GM11168 (cell line): ENCODE data around the gene SLC16A5.
"Not testable (repeated sequence)": the region's sequence is repeated elsewhere in the genome, so short reads cannot be mapped to it uniquely, and the experiment has no call there.

Experiments used
- in situ Hi-C: fragments of 300-500 bp; cut with MboI; formaldehyde crosslinking; loops from one replicate; pipeline ENCODE4 v1.12.0; 2022; ENCODE audit warnings: low sequenced_read_pairs; ENCODE audit not compliant: unreplicated experiment

Gene SLC16A5

DNA sequence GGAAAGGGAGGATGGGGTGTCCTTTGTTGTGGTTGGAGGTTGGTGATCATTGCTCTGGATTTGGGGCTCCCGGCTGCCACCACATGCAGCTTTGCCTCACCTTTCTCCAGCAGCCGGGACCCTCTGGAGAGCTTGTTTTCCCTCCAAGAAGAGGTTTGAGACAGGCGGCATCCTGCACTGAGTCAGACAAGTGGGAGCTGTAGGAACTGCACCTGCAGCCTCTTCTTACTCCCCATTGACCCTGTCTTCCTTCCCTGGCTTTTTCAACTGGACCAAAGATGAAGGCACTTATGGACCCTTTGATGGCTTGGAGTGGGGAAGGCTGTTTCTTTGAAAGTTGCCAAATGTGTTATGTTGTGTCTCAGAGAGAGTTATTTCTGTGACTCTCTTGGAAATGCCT, 24.1 kb upstream of the SLC16A5 start:
- in situ Hi-C loops = no loop called here

DNA sequence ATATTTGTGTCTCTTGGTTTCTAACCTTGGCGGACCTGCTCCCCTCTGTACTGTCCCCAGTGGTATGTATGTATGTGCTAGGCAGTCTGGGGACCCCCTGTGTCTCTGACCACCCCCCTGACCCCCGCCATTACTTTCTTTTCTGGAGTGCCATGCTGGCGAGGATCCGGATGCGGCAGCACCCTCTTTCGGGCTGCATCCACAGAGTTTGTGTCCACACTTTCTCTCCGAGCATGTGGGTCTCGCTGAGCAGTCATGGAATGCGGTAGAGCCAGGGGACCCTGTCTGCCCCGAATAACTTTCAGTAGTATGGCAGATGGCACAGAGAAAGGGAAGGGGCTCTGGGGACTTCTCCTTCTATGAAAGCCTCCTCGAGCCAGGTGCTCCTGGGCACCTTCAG, 23.7 kb upstream of the SLC16A5 start:
- in situ Hi-C loops = no loop called here

DNA sequence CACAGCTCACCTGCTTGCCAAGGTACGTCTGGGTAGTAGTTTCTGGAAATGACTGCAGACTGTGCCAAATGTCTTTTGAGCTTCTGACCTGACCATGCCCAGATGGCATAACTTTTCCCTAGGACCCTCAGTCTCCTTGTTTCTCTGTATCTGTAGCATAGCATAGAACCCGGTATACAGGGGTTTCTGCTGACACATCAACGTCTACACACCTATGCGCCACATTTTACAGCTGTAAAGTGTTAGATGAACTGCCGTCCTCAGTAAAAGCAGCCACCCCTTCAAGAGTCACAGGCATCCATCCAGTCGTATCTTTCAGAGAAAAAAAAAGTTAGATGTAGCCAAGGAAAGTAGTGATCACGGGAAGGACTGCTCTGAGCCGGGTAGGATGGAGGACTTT, 23.3 kb upstream of the SLC16A5 start:
- in situ Hi-C loops = no loop called here

DNA sequence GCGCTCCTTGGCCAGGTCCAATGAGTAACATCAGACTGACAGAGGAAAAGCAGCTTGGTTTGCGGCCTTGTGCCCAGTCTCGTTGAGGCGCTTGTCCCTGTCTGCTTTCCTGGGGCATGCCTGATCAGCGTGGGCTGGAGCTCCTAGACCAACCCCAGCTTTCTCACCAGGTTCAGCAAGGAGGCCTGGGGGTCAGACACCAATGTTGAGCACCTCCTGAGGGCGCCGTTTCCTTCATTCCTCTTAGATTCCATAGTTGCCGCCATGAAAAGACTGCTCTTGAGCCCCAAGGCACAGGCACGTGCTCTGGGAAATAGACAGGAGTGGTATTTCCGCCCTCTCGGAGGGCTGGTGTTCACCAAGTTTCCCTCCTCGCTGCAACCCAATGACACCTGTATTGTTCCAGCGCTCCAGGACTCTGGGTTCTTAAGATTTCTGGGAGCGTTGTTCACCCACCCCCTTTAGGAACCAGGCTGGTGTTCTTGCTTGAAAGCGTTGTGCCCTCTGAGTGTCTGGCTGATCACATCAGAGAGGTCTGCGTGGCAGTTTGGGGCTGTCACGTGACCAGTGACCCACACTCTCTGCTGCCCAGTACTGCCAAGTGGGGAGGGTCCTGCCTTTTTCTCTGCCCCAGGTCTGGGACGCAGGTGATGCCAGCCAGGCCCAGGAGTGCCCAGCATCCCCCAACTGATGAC, 22.7 kb upstream of the SLC16A5 start:
- in situ Hi-C loops = no loop called here

DNA sequence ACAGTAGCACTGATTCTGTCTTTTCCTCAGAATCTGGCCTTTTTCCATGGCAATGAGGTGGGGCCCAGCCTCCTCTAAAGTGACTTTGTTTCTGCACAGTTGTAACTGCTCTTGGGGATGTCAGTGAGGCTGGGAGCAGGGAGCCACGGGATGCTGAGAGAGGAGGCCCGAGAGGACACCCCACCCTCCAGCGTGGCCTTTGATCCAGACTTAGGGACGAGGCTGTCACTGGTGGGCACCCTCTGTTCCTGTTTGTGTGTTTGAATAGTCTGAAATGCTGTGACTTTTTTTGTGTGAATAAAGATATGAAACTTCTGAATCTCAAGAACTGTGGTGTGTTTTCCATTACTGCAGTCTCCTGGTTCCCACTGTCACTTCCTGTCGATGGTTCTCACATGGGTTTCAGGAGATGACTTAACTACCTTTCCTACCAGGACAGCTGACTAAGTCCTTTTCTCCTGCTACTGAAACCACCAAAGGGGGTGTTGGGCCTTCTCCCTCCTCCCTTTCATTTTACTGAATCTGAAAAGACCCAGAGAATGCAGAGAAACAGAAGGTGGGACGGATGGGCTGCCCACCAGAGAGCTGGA, 22.1 kb upstream of the SLC16A5 start:
- in situ Hi-C loops = no loop called here

DNA sequence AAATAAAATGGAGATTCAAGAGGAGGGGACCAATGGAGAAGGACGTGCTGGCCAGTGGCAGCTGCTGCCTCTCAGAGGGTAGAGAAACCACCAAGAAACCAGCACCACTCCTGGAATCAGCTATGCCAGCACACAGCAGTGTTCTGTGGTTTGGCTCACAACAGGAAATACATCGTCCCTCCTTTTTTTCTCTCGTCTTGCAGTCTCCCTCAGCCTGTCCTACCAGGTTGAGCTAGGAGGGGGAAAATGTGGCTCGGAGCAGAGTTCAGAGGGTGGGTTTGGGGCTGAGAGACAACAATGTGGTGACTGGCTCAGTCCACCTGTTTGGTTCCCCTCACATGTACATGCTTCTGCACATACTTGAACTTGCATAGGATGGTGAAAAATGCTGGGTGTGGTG, 19.9 kb upstream of the SLC16A5 start:
- in situ Hi-C loops = no loop called here

DNA sequence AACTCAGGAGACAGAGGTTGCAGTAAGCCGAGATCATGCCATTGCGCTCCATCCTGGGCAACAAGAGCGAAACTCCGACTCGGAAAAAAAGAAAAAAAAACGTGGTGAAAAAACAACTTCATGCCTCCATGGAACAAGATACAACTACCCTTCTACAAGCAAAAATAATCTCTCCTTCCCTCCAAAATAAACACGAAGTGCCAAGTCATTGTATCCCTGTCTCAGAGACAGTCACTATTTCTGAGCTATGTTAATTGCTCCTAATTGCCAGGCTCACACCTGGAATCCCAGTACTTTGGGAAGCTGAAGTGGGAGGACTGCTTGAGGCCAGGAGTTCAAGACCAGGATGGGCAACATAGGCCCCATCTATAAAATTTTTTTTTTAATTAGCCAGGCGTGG, 19.0 kb upstream of the SLC16A5 start:
- in situ Hi-C loops = no loop called here

DNA sequence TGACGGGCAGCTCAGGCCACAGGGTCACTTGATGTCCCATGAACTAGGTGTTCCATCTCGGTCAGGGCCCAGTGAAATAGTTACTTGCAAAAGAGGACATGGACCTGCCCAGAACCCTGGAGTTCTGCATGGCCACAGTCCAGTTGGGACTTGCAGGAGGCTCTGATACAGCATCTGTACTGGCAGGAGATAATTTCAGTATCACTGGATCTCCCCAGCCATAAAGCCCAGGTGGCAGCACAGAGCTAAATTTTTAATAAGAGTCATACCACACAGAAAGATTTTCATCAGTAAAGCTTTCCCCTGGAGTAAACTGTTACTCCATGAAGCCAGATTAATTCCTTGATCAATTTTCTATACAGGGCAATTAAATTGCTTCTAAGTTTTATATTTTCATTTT, 18.0 kb upstream of the SLC16A5 start:
- in situ Hi-C loops = no loop called here

DNA sequence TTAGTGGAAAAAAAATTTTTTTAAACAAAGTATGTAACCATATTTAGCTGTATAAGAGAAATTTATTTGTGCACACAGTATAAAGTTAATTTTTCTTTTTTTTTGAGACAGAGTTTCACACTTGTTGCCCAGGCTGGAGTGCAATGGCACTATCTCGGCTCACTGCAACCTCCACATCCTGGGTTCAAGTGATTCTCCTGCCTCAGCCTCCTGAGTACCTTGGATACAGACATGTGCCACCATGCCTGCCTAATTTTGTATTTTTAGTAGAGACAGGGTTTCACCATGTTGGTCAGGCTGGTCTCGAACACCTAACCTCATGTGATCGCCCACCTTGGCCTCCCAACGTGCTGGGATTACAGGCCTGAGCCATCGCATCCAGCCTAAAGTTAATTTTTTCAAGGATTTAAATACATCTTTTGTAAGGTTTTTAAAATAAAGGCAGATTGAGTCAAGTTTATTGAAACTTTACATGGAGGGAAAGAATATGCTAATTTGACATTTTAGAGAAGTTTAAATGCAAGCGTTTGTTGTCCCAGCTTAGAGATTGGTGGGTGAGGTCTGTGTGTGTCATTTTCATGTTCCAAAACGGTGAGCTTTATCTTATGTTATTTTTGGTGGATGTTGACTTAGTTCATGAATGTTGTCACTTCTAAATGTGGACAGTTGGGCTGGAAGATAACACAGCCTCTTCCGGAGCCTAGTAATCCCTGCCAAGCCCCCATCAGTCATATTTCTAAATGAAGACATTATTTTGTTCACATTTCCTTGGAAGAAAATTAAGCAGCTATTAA, 16.1 kb upstream of the SLC16A5 start:
- in situ Hi-C loops = not testable (repeated sequence)

DNA sequence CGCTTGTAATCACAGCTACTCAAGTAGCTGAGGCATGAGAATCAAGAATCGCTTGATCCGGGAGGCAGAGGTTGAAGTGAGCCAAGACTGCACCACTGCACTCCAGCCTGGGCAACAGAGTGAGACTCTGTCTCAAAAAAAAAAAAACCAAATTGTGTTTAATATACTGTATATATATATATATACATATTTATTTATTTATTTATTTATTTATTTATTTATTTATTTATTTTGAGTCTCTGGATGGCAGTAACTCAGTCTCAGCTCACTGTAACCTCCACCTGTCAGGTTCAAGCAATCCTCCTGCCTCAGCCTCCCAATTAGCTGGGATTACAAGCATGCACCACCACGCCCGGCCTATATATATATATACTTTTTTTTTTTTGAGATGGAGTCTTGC, 14.8 kb upstream of the SLC16A5 start:
- in situ Hi-C loops = not testable (repeated sequence)

DNA sequence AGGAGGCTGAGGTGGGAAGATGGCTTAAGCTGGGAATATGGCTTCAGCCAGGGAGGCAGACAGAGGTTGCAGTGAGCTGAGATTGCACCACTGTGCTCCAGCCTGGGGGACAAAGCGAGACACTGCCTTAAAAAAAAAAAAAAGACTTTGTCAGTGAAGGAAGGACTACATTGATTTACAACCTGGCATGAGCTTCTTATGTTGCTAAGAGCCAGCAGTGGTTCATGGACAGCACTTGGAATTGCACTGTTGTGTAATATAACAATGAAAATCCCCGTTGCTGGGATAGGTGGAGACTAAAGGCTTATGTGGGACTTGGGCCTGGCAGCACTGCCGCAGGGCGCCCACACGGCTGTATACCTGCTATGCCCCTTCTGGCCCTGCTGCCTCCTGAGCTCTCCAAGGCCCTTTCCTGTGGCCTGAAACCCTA, 14.1 kb upstream of the SLC16A5 start:
- in situ Hi-C loops = no loop called here

DNA sequence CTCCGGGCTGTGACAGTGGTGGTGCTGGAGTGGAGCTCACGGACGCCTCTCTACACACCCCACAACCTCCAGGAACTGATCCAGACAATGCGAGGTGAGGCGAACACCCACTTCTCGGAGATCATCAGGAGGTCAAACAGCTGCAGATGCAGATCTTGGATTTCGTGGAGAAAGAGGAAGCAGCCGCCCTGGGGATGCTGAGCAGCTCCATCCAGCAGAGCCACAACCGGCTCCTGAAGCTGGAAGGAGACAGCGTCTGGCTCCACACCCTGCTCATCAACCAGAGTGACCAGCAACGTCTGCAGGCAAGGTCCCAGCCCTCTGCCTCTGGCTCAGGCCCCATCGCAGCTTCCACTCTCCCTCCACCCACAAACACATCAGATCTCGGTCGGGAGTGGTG, 13.2 kb upstream of the SLC16A5 start:
- in situ Hi-C loops = no loop called here

DNA sequence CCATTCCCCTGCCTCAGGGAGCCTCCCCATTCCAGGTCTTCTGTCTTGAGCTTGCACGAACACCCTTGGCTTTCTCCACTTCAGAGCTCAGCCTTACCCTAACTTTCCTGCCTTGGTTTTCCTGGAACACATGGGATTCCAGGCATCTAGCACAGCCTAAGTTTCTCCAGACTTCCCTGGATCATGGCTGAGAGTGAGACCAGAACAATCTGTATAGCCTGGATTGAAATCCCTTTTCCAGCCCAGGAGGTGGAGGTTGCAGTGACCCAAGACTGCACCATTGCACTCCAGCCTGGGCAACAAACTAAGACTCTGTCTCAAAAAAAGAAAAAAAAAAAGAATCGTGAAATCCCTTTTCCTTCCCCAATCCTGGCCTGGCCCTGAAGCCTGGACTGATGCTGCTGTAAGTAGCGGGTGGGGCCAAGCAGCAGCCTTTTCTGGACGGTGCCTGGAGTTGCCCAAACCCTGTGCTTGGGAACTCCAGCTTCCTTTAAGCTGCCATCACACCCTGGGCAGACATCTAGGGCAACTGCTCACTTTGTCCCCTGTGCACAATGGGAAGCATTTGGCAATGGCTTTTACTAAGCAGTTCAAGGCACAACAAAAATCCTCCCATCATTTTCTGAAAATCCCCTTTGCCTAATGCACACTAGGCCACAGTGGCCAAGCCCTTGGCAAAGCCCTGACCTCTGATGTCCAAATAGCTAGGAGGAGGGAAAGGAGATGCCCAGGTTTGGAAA, 12.0 kb upstream of the SLC16A5 start:
- in situ Hi-C loops = no loop called here

DNA sequence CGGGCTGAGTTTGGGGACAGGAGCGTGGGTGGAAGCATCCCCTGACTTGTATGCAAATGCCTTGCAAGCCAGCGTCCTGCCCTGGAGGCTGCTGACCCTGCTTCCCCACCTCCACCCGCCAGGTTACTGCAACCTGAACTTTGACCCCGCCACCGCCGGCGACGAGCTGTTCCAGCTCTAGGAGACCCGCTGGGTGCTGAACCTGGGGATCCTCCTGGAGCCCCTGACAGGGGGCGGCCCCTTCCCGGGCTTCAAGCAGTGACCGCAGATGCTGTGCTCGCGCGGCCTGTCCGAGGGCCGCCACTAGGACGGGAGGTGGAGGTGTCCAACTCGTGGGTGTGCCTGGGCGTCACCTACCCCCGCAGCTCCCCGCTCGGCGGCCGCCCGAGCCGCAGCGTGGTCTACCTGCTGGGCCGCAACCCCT, 10.7 kb upstream of the SLC16A5 start:
- in situ Hi-C loops = no loop called here

DNA sequence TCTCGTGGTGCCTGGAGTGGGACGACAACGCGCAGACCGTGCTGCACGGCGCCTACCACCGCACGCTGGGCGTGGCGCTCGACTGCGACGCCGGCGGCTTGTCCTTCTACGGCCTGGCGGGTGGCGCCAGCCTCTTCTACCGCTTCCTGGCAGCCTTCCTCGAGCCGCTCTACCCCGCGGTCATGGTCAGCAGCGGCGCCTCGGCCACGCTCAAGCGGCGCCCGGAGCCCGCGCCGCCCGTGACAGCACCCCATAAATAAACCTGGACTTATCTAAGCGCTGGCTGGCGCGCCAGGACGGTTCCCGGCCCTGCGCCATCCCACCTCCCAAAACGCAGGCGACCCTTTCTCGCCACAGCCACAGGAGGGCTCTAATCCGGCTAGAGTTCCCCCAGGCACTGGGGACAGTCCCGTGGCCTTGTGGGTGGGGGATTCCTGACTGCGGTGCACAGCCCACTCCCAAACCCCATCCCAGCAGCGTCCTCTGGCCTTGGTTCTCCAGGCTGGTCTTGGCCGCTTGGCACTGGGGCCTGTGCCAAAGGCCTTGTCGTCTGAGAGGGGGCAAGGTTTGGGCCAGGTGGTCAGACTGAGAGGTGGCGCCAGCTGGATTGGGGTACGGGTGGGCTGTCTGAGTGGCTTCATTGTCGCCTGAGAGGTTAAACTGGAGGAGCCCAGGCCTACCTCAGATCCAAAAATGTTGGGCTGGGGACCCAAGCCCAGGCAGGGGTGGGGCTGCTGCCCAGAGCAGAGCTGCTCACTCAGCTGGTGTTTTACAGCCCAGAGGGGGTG, 10.1 kb upstream of the SLC16A5 start:
- in situ Hi-C loops = no loop called here

DNA sequence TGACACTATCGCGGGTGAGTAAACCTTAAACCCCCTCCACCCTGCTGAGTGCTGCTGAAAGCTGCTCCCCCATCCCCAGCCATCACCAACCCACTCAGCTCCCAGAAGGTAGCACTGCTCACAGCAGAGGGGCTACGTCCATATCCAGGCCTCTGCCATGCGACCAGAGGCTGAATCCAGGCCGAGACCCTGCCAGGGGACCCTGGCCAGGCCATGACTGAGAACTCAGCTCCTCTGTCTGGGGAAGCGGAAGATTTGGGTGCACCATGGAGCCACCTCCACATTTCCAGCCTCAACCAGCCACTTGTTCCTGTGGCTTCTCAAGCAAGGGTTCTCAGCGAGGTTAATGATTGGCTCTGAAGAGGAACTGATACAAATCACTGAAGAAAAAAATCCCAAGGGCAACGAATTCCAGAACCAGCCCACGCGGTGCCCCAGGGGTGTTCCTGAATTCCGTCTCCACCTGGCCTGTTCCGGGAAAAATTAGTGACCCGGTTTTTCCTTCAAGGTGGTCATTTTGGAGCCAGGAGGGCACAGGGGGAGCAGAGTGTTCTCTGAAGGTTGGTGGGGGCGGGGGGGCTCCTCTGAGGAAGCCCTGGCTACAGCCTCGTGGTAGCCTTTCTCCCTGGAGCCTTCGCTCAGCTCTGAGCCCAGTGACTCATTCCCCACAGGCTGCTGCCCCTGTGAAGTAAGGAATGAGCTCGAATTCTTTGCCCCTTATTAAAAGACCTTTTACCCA, 9.3 kb upstream of the SLC16A5 start:
- in situ Hi-C loops = no loop called here

DNA sequence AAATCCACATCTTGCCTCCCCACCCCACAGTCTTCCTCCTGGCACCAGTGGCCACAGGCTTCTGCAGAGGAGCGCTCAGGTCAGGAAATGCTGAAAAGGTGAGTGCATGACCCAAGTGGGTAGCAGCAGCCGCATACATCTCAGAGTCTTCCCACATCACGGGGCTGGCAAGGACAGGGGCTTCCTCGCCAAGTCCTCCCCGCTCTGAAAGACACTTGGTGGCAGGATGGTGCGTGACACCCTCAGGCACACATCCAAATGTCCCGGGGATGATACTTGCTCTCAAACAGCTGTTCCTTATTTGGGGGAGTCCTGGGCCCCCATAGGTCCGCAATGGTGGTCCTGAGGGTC, 8.8 kb upstream of the SLC16A5 start:
- in situ Hi-C loops = no loop called here

DNA sequence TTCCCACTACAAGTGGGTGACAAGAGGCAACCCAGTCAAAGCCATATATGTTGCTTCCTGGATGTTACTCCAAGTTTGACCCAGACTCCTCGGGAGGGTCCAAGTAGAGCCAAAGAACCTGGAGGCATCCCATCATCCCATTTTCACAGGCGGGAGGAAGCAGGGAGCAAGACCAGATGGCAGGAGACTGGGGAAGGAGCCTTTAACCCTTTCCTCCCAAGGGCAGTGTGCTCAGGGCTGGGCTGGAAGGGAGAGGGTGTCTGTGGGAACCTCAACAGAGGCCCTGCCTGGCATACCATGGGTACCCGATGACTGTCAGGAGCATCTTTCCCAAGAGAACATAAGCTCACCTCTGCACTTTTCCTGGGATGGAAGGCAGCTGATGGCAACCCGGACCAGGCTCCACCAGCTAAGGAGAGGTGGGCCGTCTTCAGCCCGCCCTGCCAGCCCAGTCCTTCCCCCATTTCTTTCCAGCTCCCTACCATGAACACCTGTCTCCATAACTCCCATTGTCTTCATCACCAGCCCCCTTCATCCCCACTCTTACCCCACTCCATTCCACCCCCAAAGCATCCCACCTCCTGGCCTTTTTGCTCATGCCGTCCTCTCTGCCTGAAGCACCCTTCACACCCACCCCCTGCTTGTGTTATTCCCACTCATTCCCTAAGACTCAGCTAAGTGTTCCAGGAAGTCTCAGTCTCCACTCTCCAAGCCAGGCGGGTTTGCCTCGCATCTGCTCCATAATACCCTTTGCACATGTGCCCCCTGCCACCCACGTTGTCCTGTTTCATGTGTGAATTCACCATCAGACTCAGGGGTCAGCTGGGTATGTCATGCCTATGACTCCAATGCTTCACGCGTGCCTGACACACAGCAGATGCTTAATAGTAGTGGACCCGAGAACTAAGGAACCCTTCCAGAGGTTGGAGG, 5.9 kb upstream of the SLC16A5 start:
- in situ Hi-C loops = no loop called here
